Hippocampal formation (tissue), 2 donors: Measurements from ENCODE around the gene MAST2.
"Not testable (repeated sequence)": the region's sequence is repeated elsewhere in the genome, so short reads cannot be mapped to it uniquely, and the experiment has no call there.

Source experiments
- DNase-seq, 2 donors: peaks; one replicate each; lab custom pipeline; 2025; lab: John Stamatoyannopoulos, UW

Gene MAST2

DNA sequence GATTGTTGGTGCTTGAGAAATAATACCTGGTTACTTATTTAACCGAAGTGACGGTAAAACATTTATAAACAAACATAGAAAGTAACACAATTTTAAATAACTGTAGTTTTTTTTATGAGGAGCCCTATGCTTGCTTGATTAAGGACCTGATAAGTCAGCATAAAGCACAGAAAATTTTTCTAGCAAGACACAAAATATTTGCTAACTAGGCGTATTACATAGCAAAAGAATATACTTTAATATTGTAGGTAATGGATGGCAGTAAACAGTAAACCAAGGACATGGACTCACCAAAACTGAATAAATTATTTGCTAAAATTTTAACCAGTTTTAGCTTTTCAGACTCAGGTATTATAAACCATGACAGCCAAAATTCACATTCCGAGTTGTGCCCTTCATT is 90.9 kb downstream of the MAST2 start:
- DNase-seq, result no peak

GRCh38 chr1:45894921-45895320 is 91.5 kb downstream of the MAST2 start:
- no peak for DNase-seq

DNA sequence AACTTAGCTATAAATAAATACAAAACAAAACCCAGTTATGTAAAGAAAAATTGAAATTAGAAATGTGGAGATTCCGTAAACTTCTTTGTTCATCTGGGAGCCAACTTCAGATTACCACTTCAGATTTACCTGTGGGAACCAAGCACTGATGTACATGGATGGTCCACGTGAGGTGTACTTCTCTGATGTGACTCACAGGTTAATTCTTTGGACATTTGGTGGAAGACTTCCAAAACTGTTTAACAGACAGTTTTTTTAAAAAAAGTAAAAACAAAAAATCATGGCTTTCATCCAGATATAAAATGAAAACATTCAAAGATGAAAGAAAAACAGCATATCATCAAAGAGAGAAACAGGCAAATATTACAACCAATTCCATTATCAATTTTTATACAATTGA is 92.0 kb downstream of the MAST2 start:
- DNase-seq, result no peak

DNA sequence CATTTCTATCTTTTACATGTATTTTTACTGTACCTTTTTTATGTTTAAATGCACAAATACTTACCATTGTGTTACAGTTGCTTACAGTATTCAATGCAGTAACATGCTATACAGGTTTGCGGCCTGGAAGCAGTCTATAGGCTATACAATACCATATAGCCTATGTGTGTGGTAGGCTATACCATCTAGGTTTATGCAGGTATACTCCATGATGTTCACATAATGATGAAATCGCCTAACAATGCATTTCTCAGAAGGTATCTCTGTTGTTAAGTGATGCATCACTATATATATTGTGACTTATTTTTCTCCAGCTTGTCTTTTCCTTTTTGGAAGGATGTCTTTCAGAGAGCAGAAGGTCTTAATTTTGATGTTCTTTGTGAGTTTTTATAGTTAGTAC is 103.5 kb downstream of the MAST2 start:
- no peak for DNase-seq

DNA sequence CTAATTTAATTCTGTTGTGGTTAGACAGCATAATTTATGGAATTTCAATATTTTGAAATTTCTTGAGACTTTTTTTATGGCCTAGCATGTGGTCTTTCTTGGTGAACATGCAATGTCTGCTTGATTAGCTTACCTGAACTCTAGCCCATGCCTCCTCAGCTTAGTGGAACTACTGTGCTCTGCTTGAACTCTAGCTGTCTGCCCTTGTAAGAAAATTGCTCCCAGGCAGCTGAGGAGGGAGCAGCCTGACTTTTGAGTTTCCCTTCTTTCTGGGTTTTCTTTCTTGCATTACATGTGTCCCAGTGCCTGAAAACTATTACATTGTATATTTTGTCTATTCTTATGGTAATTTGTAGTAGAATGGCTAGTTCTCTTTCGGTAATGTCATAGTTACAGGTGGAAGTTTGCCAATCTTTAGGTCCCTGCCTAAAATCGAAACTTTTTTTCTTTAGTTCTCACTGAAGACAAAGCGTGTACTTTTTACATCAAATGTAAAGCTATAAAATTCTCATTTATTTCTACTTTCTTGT is 105.3 kb downstream of the MAST2 start:
- DNase-seq, result no peak

DNA sequence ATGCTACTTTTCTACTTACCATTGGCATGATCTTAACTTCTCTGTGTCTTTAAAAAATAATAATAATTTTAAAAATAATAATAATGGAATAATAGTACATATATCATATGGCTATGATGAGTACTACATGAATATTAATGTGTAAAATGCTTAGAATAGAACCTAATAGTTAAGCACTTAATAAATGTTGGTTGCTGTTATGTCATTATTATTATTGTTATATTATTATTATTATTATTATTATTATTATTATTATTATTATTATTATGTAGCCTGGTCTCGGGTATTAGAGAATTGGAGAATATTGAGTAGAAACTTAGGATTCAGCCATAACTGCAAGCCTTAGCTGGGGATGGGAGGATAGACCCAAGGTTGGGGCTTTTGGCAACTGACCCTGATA is 108.2 kb downstream of the MAST2 start:
- no peak for DNase-seq

- DNase-seq, result no peak
These were observed 109.8 kb downstream of the MAST2 start for GRCh38 chr1:45913183-45913683.

- DNase-seq, result no peak
These were observed 110.5 kb downstream of the MAST2 start for GRCh38 chr1:45913731-45914501.

DNA sequence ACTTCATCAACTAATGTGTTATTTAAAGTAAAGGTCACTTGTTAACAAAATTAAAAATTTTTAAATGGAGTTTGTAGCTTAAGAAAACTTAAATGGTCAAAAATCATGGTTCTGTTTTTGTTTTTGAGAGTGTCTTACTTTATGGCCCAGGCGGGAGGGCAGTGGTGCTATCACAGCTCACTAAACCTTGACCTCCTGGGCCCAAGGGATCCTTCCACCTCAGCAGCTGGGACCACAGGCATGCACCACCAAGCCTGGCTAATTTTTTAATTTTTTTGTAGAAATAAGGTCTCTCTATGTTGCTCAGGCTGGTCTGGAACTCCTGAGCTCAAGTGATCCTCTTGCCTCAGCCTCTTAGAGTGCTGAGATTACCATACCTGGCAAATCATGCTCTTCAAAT is 111.4 kb downstream of the MAST2 start:
- DNase-seq, result no peak

DNA sequence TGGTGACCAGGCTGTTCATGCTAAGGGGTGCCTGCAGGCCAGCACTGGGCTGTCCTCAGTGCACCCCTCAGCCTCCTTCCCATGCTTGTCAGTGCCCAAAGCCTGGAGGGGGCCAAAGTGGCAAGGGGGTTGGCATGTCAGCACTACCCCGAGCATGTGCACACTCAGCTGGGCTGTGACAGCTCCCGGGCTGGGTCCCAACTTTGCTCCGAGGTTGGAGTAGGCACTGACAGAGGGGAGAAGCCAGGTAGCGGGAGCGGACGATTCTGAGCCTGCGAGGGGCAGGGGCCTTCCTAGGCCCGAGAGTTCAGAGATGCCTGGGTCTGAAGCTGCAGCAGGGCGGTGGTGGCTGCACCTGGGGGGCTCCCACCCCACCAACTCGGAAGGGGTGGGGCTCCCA is 119.0 kb downstream of the MAST2 start:
- DNase-seq, result no peak

- DNase-seq, result no peak
These were observed 119.4 kb downstream of the MAST2 start for GRCh38 chr1:45922813-45923212.

DNA sequence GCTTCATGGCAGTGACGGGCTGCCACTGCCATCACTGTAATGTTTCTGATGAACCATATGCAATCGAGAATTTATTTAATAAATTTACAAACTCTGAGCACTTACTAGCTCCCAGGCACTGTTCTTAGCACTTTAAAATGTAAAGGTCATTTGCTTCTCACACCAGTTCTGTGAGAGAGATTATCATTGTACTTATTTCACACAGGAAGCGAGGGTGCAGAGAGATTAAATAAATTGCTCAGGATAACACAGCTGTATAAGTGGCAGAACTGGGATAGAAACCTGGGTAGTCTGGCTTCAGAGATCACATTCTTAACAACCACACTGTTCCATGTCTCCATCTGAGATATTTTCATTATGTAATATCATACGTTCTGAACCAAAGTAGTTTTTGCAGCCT is 119.9 kb downstream of the MAST2 start:
- DNase-seq, result no peak

DNA sequence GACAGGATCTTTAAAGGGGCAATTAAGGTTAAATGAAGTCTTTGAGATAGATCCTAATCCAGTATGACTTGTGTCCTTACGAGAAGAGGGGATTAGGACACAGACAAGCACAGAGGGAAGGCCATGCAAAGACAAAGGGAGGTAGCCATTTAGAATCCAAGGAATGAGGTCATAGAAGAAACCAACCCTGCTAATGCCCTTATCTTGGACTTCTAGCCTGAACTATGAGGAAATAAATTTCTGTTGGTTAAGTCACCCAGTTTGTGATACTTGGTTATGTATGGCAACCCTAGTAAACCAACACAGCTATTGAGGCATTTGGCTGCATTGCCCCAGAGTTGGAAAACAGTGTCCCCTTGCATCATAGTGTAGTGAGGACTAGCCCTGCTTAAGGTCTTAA is 121.3 kb downstream of the MAST2 start:
- DNase-seq, result no peak

GRCh38 chr1:45925728-45926287 is 122.4 kb downstream of the MAST2 start:
- DNase-seq, result no peak

- no peak for DNase-seq
These were observed 122.9 kb downstream of the MAST2 start for GRCh38 chr1:45926330-45926729.

DNA sequence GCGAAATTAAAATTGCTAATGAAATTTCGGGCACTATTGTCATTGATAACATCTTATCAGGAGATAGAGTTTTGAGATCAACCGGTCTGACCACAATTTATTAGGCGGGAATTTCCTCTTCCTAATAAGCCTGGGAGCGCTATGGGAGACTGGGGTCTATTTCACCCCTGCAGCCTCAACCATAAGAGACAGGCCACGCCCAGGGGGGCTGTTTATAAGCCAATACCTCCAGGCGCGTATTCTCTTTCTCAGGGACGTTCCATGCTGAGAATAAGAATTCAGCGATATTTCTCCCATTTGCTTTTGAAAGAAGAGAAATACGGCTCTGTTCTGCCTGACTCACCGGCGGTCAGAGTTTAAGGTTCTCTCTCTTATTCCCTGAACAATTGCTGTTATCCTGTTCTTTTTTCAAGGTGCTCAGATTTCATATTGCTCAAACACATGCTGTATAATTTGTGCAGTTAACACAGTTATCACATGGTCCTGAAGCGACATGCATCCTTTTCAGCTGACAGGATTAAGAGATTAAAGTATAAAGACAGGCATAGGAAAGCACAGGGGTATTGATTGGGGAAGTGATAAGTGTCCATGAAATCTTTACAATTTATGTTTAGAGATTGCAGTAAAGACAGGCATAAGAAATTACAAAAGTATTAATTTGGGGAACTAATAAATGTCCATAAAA is 124.0 kb downstream of the MAST2 start:
- DNase-seq, result not testable (repeated sequence)

DNA sequence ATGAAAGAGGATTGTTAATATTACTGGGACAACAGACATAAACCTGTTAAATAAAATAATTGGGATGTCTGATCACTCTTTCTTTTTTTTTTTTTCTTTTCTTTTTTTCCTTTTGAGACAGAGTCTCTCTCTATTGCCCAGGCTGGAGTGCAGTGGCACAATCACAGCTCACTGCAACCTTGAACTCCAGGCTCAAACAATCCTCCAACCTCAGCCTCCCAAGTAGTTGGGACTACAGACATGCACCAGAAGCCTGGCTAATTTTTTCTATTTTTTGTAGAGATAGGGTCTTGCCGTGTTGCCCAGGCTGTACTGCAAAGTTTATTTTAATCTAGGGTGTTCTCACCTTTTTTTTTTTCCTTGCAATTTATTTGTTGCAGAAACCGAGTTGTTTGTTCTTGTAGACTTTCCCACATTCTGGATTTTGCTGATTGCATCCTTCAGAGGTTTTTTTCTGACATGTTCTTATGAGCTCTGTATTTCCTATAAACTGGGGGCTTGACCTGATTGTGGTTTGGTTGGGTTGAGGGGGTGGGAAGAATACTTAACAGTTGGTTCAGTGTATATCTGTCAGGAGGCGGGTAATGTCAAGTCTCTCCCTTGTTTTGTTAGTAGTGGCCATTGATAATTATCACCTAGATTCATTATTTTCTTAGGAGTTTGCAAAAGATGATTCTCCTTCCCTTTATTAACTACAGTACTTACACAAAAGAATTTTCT is 125.2 kb downstream of the MAST2 start:
- DNase-seq, result no peak

DNA sequence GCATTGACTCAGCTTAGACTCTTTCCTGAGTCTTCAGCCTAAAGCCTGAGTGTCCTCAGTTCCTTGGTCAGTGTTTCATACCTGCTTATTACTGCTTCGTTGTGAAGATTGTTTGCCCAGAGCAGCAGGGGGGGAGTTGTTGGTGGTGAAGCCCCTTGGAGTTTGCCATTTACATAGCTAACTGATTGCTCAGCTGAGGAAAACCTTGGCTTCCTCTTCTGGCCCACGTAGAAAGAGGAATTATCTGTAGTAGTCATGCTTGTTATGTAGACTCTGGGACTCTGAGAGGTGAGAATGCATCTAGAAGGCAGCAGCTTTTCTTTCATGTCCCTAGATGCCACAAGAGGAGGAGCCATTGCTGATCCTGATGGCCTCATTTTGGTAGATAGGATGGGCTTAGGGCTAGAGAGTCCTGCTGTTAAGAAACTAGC is 125.9 kb downstream of the MAST2 start:
- no peak for DNase-seq

- no peak for DNase-seq
These were observed 127.1 kb downstream of the MAST2 start for GRCh38 chr1:45930258-45931150.

GRCh38 chr1:45932205-45932604 is 128.8 kb downstream of the MAST2 start:
- not testable (repeated sequence) for DNase-seq

DNA sequence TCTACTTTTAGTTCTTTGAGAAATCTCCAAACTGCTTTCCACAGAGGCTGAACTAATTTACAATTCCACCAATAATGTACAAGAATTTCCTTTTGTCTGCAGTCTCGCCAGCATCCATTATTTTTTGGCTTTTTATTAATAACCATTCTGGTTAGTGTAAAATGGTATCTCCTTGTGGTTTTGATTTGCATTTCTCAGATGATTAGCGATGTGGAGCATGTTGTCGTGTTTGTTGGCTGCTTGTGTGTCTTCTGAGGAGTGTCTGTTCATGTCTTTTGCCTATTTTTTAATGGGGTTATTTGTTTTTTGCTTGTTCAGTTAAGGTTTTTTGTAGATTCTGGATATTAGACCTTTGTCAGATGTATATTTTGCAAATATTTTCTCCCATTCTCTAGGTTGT is 131.5 kb downstream of the MAST2 start:
- DNase-seq, result no peak
